HG03520 (cell line): ENCODE data around the gene SCARF2.
"Not testable (repeated sequence)": the region's sequence is repeated elsewhere in the genome, so short reads cannot be mapped to it uniquely, and the experiment has no call there.

Experiments used
- ATAC-seq: cut with Tn5 transposase; IDR thresholded peaks from one replicate; pipeline ENCODE4 v1.9.1; 2021; ENCODE audit warnings: mild to moderate bottlenecking, moderate library complexity; ENCODE audit not compliant: unreplicated experiment

SCARF2 gene

GRCh38 chr22:20396639-20397038 is 41.0 kb downstream of the SCARF2 start:
- ATAC-seq = no peak

DNA sequence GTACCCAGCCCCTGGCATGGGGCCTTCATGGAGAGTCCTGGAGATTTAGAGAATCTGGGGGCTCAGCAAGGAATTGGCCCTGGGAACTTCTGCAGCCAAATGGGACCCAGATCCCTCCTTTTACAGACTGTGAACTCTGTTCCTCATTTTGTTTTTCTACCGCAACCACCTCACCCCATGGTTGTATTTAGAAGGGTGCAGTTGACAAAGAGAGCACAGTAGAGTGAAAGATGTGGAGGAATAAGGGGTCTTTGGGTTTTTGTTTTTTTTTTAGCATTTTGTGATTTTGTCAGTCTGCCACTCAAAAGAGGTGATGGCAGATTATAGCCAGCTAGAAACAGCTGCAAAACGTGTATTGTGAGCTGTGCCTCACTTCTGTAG is 41.7 kb downstream of the SCARF2 start:
- ATAC-seq = no peak

GRCh38 chr22:20395181-20395906 is 42.3 kb downstream of the SCARF2 start:
- ATAC-seq = no peak

DNA sequence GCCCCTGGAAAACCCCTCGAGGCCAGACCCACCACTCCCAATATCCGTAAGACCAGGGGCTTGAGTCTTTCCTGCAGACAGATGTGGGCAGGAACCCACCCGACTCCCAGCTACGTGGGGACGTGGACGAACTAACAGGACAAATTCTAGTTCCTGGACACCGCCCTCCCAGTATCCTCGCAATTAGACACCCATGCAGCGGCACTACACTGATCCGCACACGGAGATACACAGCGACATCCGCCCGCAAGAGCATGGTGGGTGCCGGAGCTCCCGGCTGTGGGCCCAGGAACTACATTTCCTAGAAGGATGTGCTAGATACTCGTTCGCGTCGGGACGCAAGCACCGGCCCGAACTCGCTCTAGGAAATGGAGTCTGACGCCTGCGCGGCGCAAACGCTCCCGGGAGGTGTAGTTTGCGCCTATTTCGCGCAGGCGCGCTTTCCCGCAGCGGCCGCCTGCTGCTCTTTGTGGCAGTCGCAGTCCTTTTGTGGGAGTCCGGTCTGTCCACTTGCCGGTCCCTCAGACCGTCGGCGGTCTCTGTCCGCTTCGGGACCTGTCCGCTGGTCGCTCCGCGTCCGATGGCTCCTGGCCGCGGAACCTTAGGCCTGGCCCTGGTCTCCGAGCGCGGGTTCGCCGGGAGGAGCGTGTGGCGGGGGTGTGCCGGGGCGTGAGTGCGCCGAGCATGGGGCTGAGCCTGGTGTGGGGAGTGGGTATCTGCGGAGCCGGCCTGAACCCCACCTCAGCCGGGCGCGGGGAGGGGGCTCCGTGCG is 43.7 kb downstream of the SCARF2 start, which contains the start of gene ZNF74:
Gene ZNF74 (plus strand): TSS at position 447 of the 772 bp plus-strand sequence. CDS start 478 bp downstream, outside the sequence.
- ATAC-seq = no peak

GRCh38 chr22:20392983-20393704 is 44.5 kb downstream of the SCARF2 start:
- no peak for ATAC-seq

DNA sequence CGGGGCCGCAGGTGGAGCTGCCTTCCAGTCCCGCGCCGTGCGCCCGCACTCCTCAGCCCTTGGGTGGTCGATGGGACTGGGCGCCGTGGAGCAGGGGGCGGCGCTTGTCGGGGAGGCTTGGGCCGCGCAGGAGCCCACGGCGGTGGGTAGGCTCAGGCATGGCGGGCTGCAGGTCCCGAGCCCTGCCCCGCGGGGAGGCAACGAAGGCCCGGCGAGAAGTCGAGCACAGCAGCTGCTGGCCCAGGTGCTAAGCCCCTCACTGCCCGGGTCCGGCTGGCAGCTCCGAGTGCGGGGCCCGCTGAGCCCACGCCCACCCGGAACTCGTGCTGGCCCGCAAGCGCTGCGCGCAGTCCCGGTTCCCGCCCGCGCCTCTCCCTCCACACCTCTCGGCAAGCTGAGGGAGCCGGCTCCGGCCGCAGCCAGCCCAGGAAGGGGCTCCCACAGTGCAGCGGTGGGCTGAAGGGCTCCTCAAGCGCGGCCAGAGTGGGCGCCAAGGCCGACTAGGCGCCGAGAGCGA is 45.2 kb downstream of the SCARF2 start:
- ATAC-seq = not testable (repeated sequence)

DNA sequence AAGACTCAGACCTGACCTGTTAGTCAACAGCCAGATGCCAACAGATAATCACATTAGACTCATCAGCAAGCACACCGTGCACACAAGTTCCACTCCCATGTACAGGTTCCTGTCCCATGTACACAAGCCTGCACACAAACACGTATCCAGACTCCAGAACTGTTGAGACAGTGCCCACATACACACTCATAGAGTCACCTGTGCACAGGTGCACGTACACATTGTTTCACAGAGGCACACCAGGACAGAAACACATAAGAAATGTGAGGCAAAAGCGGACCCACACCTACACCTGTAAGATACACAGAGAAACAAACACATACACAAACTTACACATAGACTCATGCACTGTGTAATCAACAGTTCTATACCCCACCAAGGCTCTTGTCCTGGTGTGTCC is 46.4 kb downstream of the SCARF2 start:
- no peak for ATAC-seq

DNA sequence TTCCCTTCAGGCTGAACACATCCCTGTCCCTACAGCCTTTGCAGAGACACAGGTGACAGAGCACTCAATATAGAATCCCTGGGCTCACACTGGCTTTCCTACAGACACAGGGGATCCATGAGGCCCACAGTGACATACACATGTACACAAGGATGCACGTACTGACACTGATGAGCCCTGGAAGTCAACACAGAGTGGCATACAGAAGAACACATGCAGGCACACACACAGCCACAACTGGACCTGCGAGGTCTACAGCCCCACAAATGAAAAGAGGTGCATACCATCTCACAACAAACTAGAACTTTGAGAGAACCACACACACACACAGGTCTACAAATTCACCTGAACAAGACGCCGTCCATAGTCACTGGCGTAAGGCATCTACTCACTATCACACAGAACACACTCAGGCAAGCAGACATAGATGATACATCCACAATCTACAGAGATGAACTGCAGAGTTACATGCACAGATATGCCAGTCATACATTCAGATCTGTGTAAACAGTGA is 47.2 kb downstream of the SCARF2 start:
- ATAC-seq = no peak

DNA sequence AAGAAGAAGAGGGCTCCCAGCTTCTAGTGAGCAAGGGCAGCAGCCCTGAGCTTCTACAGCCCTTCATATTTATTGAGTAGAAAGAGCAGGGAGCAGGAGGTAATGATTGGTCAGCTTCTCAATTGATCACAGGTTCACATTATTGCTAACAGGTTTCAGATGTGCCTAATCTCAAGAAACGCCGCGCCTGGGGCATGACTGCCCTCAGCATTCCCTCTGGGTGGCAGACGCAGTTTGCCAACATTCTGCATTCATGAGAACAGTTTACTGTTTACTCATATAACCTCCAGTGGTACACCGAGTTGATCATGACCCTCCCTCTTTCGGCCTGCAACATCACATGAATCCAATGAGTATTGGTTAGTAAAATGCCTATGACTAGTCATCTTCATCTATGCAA is 48.3 kb downstream of the SCARF2 start:
- no peak for ATAC-seq

GRCh38 chr22:20388200-20388599 is 49.4 kb downstream of the SCARF2 start:
- no peak for ATAC-seq

GRCh38 chr22:20386972-20387371 is 50.7 kb downstream of the SCARF2 start:
- no peak for ATAC-seq

DNA sequence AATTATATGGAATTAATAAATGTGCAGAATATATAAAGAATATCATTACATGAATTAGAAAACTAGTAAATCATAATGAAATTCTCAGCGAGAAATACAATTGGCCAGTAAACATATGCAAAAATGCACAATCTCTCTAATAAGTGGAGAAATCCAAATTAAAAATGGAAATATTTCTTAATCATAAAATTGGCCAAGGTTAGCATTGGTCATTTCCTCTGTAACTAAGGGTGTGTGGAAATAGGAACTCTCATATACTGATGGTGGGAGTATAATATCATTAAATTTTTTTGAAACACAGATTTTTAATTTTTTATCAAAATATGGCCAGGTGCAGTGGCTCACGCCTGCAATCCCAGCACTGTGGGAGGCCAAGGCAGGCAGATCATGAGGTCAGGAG is 51.3 kb downstream of the SCARF2 start:
- no peak for ATAC-seq

DNA sequence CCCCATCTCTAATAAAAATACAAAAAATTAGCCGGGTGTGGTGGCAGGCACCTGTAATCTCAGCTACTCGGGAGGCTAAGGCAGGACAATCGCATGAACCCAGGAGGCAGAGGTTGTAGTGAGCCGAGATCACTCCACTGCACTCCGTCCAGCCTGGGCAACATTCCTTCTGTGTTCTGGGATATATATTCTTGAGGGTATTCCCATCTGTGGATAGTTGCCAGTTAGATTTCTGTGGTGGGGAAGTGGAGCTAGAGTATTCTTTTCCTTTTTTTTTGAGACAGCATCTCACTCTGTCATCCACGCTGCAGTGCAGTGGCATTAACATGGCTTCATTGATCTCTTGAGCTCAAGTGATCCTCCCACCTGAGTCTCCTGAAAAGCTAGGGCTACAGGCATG is 52.8 kb downstream of the SCARF2 start:
- ATAC-seq = no peak

DNA sequence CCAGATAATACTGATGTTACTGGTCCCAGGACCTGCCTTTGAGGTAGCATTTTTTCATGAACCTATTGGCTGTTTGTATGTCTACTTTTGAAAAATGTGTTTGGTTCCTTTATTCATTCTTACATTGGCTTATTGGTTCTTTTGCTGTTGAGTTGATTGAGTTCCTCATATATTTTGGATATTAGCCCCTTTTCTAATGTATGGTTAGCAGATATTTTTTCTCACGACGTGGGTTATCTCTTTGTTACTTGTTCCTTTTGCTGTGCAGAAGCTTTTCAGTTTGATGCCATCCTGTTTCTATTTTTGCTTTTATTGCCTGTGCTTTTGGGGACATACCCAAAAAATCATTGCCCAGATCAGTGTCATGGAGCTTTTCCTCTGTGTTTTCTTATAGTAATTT is 53.5 kb downstream of the SCARF2 start:
- ATAC-seq = no peak

DNA sequence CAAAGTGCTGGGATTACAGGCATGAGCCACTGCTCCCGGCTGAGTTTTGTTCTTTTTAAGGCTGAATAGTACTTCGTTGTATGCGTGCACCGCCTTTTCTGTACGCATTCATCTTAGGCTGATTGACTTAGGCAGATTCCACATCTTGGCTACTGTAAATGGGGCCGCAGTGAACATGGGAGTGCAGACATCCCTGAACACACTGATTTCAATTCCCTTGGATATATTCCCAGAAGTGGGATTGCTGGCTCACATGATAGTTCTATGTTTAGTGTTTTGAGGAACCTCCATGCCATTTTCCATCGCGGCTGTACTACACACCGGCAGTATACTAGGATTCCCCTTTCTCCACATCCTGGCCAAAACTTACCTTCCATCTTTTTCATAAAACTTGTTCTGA is 54.1 kb downstream of the SCARF2 start:
- ATAC-seq = no peak

DNA sequence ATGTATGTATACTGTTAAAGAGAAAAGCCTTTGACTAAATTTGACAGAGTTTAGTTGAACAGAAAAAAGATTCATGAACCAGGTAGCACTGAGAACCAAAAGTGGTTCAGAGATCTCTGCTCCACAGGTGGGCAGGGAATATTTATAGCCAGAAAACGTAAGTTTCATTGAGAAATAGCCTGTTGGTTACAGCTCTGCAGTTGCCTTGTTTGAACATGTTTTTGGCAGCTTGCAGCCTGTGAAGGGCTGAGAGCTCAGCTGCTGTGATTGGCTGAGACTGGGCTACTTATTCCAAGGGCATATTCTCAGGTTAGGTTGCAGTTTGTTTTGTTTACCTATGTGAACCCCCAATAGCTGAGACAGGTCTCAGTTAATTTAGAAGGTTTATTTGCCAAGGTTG is 57.1 kb downstream of the SCARF2 start:
- ATAC-seq = no peak

DNA sequence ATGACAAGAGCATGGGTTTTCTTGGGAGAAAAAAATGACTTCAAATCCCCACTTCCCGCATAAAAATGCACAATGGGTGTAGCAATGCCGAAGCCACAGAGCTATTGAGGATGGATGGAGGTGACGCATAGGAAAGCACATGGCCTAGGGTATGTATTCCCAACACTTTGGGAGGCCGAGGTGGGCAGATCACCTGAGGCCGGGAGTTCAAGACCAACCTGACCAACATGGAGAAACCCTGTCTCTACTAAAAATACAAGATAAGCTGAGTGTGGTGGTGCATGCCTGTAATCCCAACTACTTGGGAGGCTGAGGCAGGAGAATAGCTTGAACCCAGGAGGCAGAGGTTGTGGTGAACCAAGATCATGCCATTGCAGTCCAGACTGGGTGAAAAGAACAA is 58.9 kb downstream of the SCARF2 start:
- ATAC-seq = not testable (repeated sequence)

- ATAC-seq = no peak
These were observed 59.5 kb downstream of the SCARF2 start for GRCh38 chr22:20378110-20378509.

GRCh38 chr22:20376983-20377382 is 60.6 kb downstream of the SCARF2 start:
- ATAC-seq = not testable (repeated sequence)

DNA sequence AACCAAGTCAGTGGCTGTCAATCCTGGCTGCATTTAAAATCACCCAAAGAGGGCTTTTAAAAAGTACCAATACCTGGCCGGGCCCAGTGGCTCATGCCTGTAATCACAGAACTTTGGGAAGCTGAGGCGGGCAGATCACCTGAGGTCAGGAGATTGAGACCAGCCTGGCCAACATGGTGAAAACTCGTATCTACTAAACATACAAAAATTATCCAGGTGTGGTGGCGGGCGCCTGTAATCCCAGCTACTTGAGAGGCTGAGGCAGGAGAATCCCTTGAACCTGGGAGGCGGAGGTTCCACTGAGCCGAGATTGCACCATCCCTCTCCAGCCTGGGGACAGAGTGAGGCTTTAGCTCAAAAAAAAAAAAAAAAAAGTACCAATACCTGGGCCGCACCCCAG is 61.3 kb downstream of the SCARF2 start:
- ATAC-seq = not testable (repeated sequence)
